SK-N-DZ (cell line): ENCODE data around the gene RANBP10.
A peak's percentile ranks its signal among the peaks of the same experiment; 100 is the strongest.

Experiments
- DNase-seq: peaks from one replicate; pipeline ENCODE4 v3.0.0-alpha.2; 2015; ENCODE audit warnings: low spot score

RANBP10 gene

DNA sequence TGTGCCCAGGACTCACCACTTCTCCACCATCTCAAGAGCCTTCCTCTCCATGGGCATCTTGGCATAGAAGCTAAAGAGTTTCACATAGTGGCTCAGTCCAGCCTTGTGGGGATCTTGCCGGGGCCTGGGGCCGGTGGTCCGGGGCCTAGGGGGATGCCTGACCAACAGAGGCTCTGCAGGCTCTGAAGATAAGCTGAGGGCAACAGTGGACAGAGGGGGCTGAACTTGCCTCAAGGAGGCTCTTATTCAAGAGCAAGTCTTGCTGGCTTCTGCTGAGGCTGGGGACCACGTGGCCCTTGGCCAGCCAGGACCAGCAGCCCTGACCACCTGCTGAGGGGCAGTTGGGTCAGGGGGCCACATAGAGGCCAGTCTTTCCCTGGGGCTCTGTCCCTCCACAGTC lies 22.3 kb upstream of the RANBP10 start:
- no peak for DNase-seq

- DNase-seq: no peak
These were observed 19.5 kb upstream of the RANBP10 start for GRCh38 chr16:67825906-67826305.

DNA sequence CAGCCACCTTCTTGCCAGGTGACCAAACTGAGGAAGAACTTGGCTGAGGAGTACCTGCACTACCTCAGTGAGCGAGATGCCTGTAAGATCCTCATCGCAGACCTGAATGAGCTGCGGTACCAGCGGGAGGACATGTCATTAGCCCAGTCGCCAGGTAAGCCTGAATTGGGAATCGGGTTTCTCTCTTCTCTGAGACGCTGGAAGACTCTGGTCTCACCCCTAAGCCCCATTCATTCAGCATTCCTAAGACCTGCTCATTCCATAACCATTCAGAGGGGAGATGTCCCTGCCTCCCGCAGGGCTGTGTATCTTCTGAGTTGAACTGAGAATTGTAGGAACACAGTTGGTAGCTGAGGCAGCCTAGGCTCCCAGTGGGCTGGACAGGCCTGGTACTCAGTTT lies 18.8 kb upstream of the RANBP10 start:
- DNase-seq: no peak

- peak; percentile 37 for DNase-seq
These were observed 16.2 kb upstream of the RANBP10 start for GRCh38 chr16:67822511-67822910.

- DNase-seq: no peak
These were observed 14.4 kb upstream of the RANBP10 start for GRCh38 chr16:67820608-67821259.

- DNase-seq: no peak
These were observed 8.2 kb upstream of the RANBP10 start for GRCh38 chr16:67814567-67814966.

DNA sequence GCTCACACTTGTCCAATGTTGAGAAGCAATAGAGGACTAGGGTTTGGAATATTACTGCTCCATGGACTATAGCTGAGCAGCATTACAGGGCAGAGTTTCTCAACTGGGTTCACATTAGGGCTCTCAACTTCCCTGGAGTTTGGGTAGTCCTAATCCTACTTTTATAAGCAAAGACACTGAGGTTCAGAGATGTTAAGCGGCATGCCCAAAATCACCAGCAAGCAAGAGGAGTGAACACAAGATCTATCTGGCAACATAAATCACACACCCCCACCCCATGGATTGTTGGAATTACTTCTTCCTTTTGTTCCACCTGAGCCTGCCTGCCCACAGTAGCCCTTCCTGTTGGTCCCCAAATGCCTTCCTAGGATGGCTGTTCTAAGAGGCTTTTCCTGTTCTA lies 5.5 kb upstream of the RANBP10 start:
- no peak for DNase-seq

DNA sequence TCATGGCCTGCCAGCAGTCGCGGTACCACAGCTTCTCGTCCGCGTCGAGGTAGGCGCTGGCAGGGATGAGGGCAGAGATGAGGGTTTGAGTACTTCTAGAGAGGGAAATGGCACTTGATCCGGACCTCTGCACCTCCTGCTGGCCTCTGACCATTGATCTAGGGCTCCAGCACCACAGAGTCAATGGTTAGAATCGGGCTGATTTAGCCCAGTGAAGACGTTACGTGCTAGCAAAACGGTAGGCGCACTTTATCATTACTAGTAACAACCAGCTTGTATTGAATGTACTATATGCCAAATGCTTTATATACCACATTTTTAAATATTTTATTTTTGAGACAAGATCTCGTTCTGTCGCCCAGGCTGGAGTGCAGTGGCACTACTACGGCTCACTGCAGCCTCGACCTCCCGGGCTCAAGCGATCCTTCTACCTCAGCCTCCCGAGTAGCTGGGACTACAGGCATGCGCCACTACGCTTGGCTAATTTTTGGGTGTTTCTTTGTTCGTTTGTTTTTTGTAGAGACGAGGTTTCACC lies 855 bp upstream of the RANBP10 start:
- DNase-seq: no peak

- no peak for DNase-seq
These were observed 487 bp downstream of the RANBP10 start for GRCh38 chr16:67805718-67806427.

- DNase-seq: no peak
These were observed 1.4 kb downstream of the RANBP10 start for GRCh38 chr16:67804853-67805542.

GRCh38 chr16:67803894-67804293 lies 2.5 kb downstream of the RANBP10 start:
- DNase-seq: no peak

DNA sequence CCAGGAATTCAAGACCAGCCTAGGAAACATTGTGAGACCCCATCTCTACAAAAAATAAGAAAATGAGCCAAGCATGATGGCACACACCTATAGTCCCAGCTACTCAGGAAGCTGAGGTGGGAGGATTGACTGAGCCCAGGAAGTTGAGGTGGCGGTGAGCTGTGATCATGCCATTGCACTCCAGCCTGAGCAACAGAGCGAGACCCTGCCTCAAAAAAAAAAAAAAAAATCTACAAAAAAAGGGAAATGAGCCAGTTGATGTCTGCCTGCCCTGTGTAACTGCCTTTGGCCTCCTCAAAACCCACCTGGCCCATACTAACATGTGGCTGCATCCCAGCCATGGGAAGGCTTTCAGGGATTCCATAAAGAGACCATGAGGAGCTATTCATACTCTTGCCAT lies 4.5 kb downstream of the RANBP10 start:
- no peak for DNase-seq

GRCh38 chr16:67801241-67801640 lies 5.1 kb downstream of the RANBP10 start:
- DNase-seq: no peak

GRCh38 chr16:67800338-67800926 lies 5.9 kb downstream of the RANBP10 start:
- DNase-seq: no peak

DNA sequence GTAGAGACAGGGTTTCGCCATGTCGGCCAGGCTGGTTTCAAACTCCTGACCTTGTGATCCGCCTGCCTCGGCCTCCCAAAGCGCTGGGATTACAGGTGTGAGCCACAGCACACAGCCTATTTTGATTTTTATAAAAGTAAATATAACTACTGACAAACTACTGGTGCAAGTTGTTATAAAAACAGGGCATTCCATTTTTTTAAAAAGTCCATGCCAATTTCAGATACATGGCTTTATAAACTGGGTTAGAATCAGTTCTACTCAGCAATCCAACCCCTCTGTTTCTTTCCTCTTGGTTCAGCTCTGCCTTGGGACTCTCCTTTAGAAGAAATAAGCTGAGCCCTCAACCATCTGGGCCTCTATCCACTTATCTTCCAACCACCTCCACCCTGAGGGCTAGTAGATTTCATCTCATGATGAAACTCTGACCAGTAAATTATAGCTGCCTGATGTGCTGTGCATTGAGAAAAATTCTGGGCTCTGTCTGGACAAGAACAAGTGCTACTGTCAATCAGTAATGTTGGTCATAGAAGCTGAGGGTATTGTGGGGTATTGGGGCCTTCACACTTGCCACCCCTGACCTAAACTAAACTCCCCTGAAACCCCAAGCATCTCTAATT lies 10.2 kb downstream of the RANBP10 start:
- DNase-seq: no peak

DNA sequence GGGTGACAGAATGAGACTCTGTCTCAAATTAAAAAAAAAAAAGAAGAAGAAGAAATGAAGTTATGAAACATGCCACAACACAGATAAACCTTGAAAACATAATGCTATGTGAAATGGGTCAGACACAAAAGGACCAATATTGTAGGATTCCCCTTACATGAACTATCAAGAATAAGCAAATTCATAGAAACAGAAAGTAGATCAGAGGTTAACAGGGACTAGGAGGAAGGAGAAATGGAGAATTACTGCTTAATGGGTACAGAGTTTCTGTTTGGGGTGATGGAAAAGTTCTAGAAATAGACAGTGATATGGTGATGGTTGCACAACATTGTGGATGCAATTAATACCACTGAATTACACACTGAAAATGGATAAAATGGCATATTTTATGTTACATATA lies 16.3 kb downstream of the RANBP10 start:
- no peak for DNase-seq

GRCh38 chr16:67786491-67786890 lies 19.9 kb downstream of the RANBP10 start:
- DNase-seq: no peak

- DNase-seq: no peak
These were observed 23.0 kb downstream of the RANBP10 start for GRCh38 chr16:67783353-67783725.

DNA sequence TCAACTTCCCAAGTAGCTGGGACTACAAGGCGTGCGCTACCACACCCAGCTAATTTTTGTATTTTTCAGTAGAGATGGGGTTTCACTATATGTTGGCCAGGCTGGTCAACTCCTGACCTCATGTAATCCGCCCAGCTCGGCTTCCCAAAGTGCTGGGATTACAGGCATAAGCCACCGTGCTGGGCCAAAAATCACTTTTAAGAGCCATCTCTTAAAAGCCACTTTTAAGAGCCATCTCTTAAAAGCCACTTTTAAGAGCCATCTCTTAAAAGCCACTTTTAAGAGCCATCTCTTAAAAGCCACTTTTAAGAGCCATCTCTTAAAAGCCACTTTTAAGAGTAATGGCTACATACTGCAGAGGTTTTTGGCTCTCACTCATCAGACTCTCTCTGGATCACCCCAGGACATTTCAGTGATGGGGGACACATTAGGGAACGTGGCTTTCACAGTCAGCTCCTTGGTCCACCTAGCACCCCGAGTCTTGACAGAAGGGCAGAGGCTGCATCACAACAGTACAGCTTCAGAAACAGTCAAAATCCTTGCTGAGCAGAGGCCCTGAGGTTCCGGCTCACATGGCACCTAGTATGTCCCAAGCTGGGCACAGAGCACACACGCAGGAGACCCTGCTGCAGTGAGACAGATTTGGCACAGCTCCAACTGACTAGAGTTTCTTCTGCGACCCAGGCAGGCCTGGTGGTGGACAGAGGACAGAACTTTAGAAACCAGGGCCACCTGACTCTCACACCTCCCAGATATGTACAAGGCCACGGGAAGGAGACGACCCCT lies 23.6 kb downstream of the RANBP10 start:
- DNase-seq: no peak

DNA sequence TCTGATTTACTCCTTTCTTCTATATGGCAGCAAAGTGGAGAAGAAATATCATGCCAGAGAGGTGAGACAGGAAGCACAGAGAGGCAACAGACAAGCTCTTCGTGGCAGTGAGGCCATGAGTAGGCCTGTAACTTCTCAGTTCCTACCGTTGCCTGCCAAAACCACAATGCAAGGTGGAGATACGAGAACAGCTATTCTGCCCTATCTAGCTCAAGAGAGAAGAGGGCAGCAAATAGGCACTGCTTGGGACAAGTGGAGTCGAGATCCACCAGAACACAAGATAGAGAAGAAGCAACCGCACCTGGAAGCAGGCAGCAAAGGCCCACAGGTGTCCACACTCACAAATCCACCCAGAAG lies 24.8 kb downstream of the RANBP10 start:
- DNase-seq: no peak
